Body of pancreas (tissue), 4 donors: ENCODE measurements around the gene ITPR2. TPM values are rescaled to one million over a fixed set of nuclear protein-coding genes. Genes with fewer than 3 reads are reported as not detected.

ENCODE experiments used
- ATAC-seq: fragments of 150-250 bp; one replicate; pipeline ENCODE4 v1.9.1; 2016
- DNase-seq, 4 donors: peaks; one replicate each; pipeline ENCODE4 v3.0.0-alpha.2; 2019
- H3K27ac ChIP-seq, 4 donors: fragments of 200-600 bp; sonication (generic); 1 replicate in 3 of 4; 2 replicates in 1 of 4; pipeline versions ENCODE4 v1.5.1 to v1.6.1; 2016 to 2019; ENCODE audit warnings: mild to moderate bottlenecking in 1 of 4, mixed read lengths in 1 of 4, moderate library complexity in 1 of 4
- H3K27me3 ChIP-seq, 2 donors: fragments of 200-600 bp; sonication (generic); one replicate each; pipeline ENCODE4 v1.6.0; 2016; ENCODE audit warnings: mild to moderate bottlenecking in 1 of 2
- H3K36me3 ChIP-seq, 2 donors: fragments of 200-600 bp; sonication (generic); replicated peaks in 1 of 2; 2 replicates each; pipeline ENCODE4 v1.5.1; 2016; ENCODE audit warnings: low read depth in 2 of 2; ENCODE audit not compliant: insufficient read depth in 1 of 2
- H3K4me1 ChIP-seq: fragments of 200-600 bp; sonication (generic); one replicate; pipeline ENCODE4 v1.6.0; 2016
- H3K4me3 ChIP-seq, 2 donors: fragments of 200-600 bp; sonication (generic); 1 replicate in 1 of 2; 2 replicates in 1 of 2; pipeline ENCODE4 v1.5.1; 2016 to 2019
- H3K9me3 ChIP-seq, 3 donors: fragments of 200-600 bp; sonication (generic); 1 replicate in 2 of 3; 2 replicates in 1 of 3; pipeline ENCODE4 v1.5.1; 2016
- CTCF ChIP-seq, 7 experiments: fragments of 450-650 bp in 4 of 7; fragments of 200-600 bp in 3 of 7; sonication (generic) in 3 of 7; IDR thresholded peaks; one replicate each; pipeline ENCODE4 v1.5.1; 2016 to 2019; ENCODE audit warnings: antibody characterized with exemption in 7 of 7
- POLR2A ChIP-seq, 3 donors: fragments of 450-650 bp; IDR thresholded peaks; one replicate each; pipeline ENCODE4 v1.6.1; 2016; ENCODE audit warnings: antibody characterized with exemption in 3 of 3, mild to moderate bottlenecking in 2 of 3
- WGBS, 2 donors: methylation state at CpG; one replicate each; pipeline ENCODE4 v1.1.5; 2017; 5-methylcytosine and 5-hydroxymethylcytosine counted together
- intact Hi-C: fragments of 100-400 bp; cut with DNase I; formaldehyde crosslinking; loops from one replicate; pipeline ENCODE4 v1.15.1; 2023
- total RNA-seq, 2 donors: library from RNA; depleted of rRNA; stranded (reverse); fragments of >200 nt; gene quantifications; one replicate each; pipeline ENCODE4 v1.1.0, GENCODE V29; 2016

The ITPR2 gene
- total RNA-seq, 2 donors from 2014 or later: 37.4 to 92.9 TPM

GRCh38 chr12:26564391-26564790 lies 268.6 kb downstream of the ITPR2 start:
- Histone ChIP-seq H3K4me3 (no peak overlapping the region), H3K9me3 (no peaks in the 10 kb centered on the region), H3K36me3 (peaks cover 0 to 2% of the 10 kb centered on the region in 2 donors), H3K27ac (no peak overlapping the region), H3K27me3 (no peaks in the 10 kb centered on the region), H3K4me1 (no peaks in the 10 kb centered on the region)
- no peak for ATAC-seq
- DNase-seq: no peak
- intact Hi-C loops: no loop called here
- 70 to 78% methylated on average over 5 of the region's 5 CpGs for WGBS, 2 donors
- TF ChIP-seq POLR2A (IDR thresholded peaks at IDR 0.05) (no peak), CTCF (IDR thresholded peaks at IDR 0.05) (no peak)

- no peak for DNase-seq
- 92% methylated on average over 4 of the region's 4 CpGs for WGBS, 2 donors
- TF ChIP-seq POLR2A (IDR thresholded peaks at IDR 0.05) (no peak), CTCF (IDR thresholded peaks at IDR 0.05) (no peak)
- Histone ChIP-seq H3K36me3 (peaks cover 0 to 2% of the 10 kb centered on the region in 2 donors), H3K4me3 (no peak overlapping the region), H3K27me3 (no peaks in the 10 kb centered on the region), H3K9me3 (no peaks in the 10 kb centered on the region), H3K27ac (no peak overlapping the region), H3K4me1 (no peaks in the 10 kb centered on the region)
- no peak for ATAC-seq
- intact Hi-C loops: no loop called here
These were observed 269.4 kb downstream of the ITPR2 start for GRCh38 chr12:26563552-26563951.

GRCh38 chr12:26557326-26557725 lies 275.7 kb downstream of the ITPR2 start:
- H3K27ac ChIP-seq: no peak overlapping the region
- H3K4me1 ChIP-seq: no peaks in the 10 kb centered on the region
- WGBS, 2 donors: 98 to 99% methylated on average over 4 of the region's 4 CpGs
- no peak for DNase-seq
- peaks cover 0 to 2% of the 10 kb centered on the region in 2 donors for H3K36me3 ChIP-seq
- no peaks in the 10 kb centered on the region for H3K27me3 ChIP-seq
- no peak for ATAC-seq
- H3K4me3 ChIP-seq: no peak overlapping the region
- H3K9me3 ChIP-seq: no peaks in the 10 kb centered on the region
- TF ChIP-seq POLR2A (IDR thresholded peaks at IDR 0.05) (no peak), CTCF (IDR thresholded peaks at IDR 0.05) (no peak)
- intact Hi-C loops: no loop called here

GRCh38 chr12:26556916-26557315 lies 276.1 kb downstream of the ITPR2 start:
- H3K36me3 ChIP-seq: peaks cover 0 to 2% of the 10 kb centered on the region in 2 donors
- intact Hi-C loops: no loop called here
- no peak overlapping the region for H3K27ac ChIP-seq
- WGBS, 2 donors: 84 to 94% methylated on average over 4 of the region's 4 CpGs
- ATAC-seq: no peak
- H3K27me3 ChIP-seq: no peaks in the 10 kb centered on the region
- no peaks in the 10 kb centered on the region for H3K9me3 ChIP-seq
- no peak for DNase-seq
- H3K4me3 ChIP-seq: no peak overlapping the region
- TF ChIP-seq CTCF (IDR thresholded peaks at IDR 0.05): no peak
- no peak for TF ChIP-seq POLR2A (IDR thresholded peaks at IDR 0.05)
- H3K4me1 ChIP-seq: no peaks in the 10 kb centered on the region

GRCh38 chr12:26555139-26555538 lies 277.9 kb downstream of the ITPR2 start:
- no peaks in the 10 kb centered on the region for H3K4me1 ChIP-seq
- DNase-seq (no peak), ATAC-seq (no peak)
- TF ChIP-seq CTCF (IDR thresholded peaks at IDR 0.05): no peak
- no peak for TF ChIP-seq POLR2A (IDR thresholded peaks at IDR 0.05)
- H3K9me3 ChIP-seq: no peaks in the 10 kb centered on the region
- H3K27ac ChIP-seq: no peak overlapping the region
- 96 to 98% methylated on average over 4 of the region's 4 CpGs for WGBS, 2 donors
- H3K4me3 ChIP-seq: no peak overlapping the region
- H3K36me3 ChIP-seq: no peaks in the 10 kb centered on the region
- intact Hi-C loops: no loop called here
- H3K27me3 ChIP-seq: no peaks in the 10 kb centered on the region
